Measurements from ENCODE around the gene NFIC.
"Not testable (repeated sequence)": the region's sequence is repeated elsewhere in the genome, so short reads cannot be mapped to it uniquely, and the experiment has no call there.

NFIC gene

GRCh38 chr19:3382460-3383100, 16.2 kb downstream of the NFIC start:
- H3K27ac ChIP-seq = no peak overlapping the region
- TF ChIP-seq ZFX (IDR thresholded peaks at IDR 0.05; ENCODE audit: borderline replicate concordance) = no peak
- TF ChIP-seq CTCF (IDR thresholded peaks at IDR 0.05) = no peak

GRCh38 chr19:3383121-3383722, 16.8 kb downstream of the NFIC start:
- TF ChIP-seq ZFX (IDR thresholded peaks at IDR 0.05; ENCODE audit: borderline replicate concordance) (no peak), CTCF (IDR thresholded peaks at IDR 0.05) (no peak)
- H3K27ac ChIP-seq = no peak overlapping the region

GRCh38 chr19:3386447-3387234, 20.3 kb downstream of the NFIC start:
- TF ChIP-seq CTCF (IDR thresholded peaks at IDR 0.05) = no peak
- TF ChIP-seq ZFX (IDR thresholded peaks at IDR 0.05; ENCODE audit: borderline replicate concordance) = no peak
- no peak overlapping the region for H3K27ac ChIP-seq

- TF ChIP-seq ZFX (IDR thresholded peaks at IDR 0.05; ENCODE audit: borderline replicate concordance) (no peak), CTCF (IDR thresholded peaks at IDR 0.05) (no peak)
- no peak overlapping the region for H3K27ac ChIP-seq
Measured at GRCh38 chr19:3387645-3388589, 21.5 kb downstream of the NFIC start.

GRCh38 chr19:3389446-3389778, 23.0 kb downstream of the NFIC start:
- H3K27ac ChIP-seq = no peak overlapping the region
- no peak for TF ChIP-seq CTCF (IDR thresholded peaks at IDR 0.05)
- TF ChIP-seq ZFX (IDR thresholded peaks at IDR 0.05; ENCODE audit: borderline replicate concordance) = no peak

GRCh38 chr19:3389876-3390371, 23.5 kb downstream of the NFIC start:
- TF ChIP-seq CTCF (IDR thresholded peaks at IDR 0.05) (no peak), ZFX (IDR thresholded peaks at IDR 0.05; ENCODE audit: borderline replicate concordance) (no peak)
- H3K27ac ChIP-seq = no peak overlapping the region

- H3K27ac ChIP-seq = not testable (repeated sequence)
Measured at GRCh38 chr19:3391911-3392310, 25.5 kb downstream of the NFIC start.
